Measurements from ENCODE around the gene SLC43A1.

The SLC43A1 gene

GRCh38 chr11:57498540-57498939 is 17.0 kb downstream of the SLC43A1 start:
- no peaks in the 10 kb centered on the region for H3K27me3 ChIP-seq
- peaks cover 11 to 15% of the 10 kb centered on the region in 2 experiments for H3K4me1 ChIP-seq (ENCODE audit: control insufficient read depth in 1 of 2, insufficient read depth in 1 of 2, low read depth in 1 of 2, low read length in 1 of 2)
- H3K9me3 ChIP-seq, result no peaks in the 10 kb centered on the region
- no peak for TF ChIP-seq CTCF (IDR thresholded peaks at IDR 0.05)
- H3K4me3 ChIP-seq (ENCODE audit: low read depth in 1 of 2, low read length in 1 of 2), result no peak overlapping the region
- H3K36me3 ChIP-seq, result peaks cover 7% of the 10 kb centered on the region
- no peak overlapping the region for H3K27ac ChIP-seq

DNA sequence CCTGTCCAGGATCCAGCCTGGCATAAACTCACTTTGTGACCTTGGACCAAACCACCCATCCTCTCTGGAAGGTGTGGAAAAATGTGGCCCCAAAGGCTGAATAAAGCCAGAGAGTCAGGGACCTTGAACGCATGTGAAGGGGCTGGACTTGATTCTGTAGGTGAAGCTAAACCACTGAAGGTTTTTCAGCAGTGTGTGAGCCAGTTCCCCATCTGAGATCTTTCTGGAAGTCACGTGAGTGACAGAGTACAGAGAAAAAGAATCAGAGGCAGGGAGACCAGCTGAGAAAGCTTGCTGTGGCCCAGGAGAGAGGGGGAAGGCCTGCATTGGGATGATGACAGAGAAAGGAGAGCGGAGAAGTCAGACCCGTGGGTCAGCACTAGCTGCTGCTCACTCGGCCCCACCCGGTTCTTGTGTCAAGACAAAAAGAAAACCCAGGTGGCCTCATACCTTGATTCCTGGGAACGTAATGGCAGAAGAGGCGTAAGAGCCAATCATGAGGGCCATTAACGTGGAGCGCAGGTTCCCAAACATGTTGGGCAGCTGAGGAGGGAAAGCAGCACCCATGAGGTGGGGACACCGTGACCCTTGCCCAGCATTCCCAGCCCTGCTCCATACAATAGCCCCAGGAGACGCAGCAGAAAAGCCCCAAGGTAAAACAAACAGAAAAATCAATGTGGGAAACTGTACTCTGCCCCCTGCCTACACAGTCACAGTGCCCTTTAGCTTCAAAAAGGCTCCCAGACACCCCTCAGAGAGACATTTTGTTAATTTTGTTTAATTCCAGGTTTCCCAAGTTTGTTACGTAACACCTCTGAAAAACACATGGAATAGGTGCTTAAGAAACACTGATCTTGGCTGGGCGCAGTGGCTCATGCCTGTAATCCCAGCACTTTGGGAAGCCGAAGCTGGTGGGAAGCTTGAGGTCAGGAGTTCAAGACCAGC is 17.9 kb downstream of the SLC43A1 start:
- no peak for TF ChIP-seq CTCF (IDR thresholded peaks at IDR 0.05)
- H3K36me3 ChIP-seq, result peaks cover 7% of the 10 kb centered on the region
- H3K27me3 ChIP-seq, result no peaks in the 10 kb centered on the region
- no peaks in the 10 kb centered on the region for H3K9me3 ChIP-seq
- no peak overlapping the region for H3K4me3 ChIP-seq (ENCODE audit: low read depth in 1 of 2, low read length in 1 of 2)
- peaks cover 20 to 24% of the 10 kb centered on the region in 2 experiments for H3K4me1 ChIP-seq (ENCODE audit: control insufficient read depth in 1 of 2, insufficient read depth in 1 of 2, low read depth in 1 of 2, low read length in 1 of 2)
- H3K27ac ChIP-seq, result no peak overlapping the region

DNA sequence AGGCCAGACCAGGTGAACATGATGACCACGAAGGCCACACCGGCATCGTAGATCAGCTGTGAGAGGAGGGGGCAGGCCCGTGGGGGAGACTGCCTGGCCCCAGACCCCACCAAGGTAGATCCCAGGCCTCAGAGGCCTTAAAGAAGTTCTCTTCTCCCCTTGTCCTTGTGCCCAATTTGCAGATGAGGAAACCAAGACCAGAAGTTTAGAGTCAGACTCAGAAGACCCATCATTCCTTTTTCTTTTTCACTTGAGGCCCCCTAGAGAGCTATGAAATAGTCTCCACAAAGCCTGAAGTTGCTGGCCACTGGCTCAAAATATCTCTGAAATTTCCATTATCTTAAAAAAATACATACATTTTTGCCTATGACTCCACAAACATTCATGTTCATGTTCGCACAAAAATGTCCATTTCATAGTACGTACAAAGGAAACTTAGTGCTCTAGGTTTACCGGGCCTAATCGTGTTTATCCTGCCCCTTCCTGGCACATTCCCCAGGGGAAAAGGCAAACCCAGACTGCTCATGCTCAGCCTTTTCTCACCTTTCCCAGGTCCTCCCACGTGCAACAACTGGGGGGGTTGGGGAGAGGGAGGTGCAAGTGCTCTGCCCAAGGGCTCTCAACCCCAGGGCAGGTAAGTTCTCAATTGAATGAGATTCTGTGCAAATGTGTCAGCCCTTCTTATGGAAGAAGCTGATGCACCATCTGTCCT is 19.2 kb downstream of the SLC43A1 start:
- H3K27me3 ChIP-seq, result no peaks in the 10 kb centered on the region
- peaks cover 21 to 28% of the 10 kb centered on the region in 2 experiments for H3K4me1 ChIP-seq (ENCODE audit: control insufficient read depth in 1 of 2, insufficient read depth in 1 of 2, low read depth in 1 of 2, low read length in 1 of 2)
- no peak overlapping the region for H3K4me3 ChIP-seq (ENCODE audit: low read depth in 1 of 2, low read length in 1 of 2)
- no peak for TF ChIP-seq CTCF (IDR thresholded peaks at IDR 0.05)
- no peaks in the 10 kb centered on the region for H3K9me3 ChIP-seq
- H3K36me3 ChIP-seq, result no peaks in the 10 kb centered on the region
- H3K27ac ChIP-seq, result no peak overlapping the region

- Histone ChIP-seq H3K27me3 (no peaks in the 10 kb centered on the region), H3K27ac (peak overlapping the region; percentile 36), H3K4me3 (ENCODE audit: low read depth in 1 of 2, low read length in 1 of 2) (no peak overlapping the region), H3K4me1 (ENCODE audit: control insufficient read depth in 1 of 2, insufficient read depth in 1 of 2, low read depth in 1 of 2, low read length in 1 of 2) (peaks cover 20 to 25% of the 10 kb centered on the region in 2 experiments), H3K9me3 (no peaks in the 10 kb centered on the region), H3K36me3 (no peaks in the 10 kb centered on the region)
- peak; percentile 91 for TF ChIP-seq CTCF (IDR thresholded peaks at IDR 0.05)
Observed at GRCh38 chr11:57493507-57494503, 21.7 kb downstream of the SLC43A1 start.
